Midbrain (tissue), 1 donor: ENCODE measurements around the gene OGA.
A peak's percentile ranks its signal among the peaks of the same experiment; 100 is the strongest.
"Not testable (repeated sequence)": the region's sequence is repeated elsewhere in the genome, so short reads cannot be mapped to it uniquely, and the experiment has no call there.

Source experiments
- DNase-seq: peaks from one replicate; lab custom pipeline; 2025; lab: John Stamatoyannopoulos, UW

Gene OGA

GRCh38 chr10:101797403-101798059, 20.7 kb downstream of the OGA start:
- DNase-seq = no peak

- no peak for DNase-seq
Measured at GRCh38 chr10:101793526-101793925, 24.7 kb downstream of the OGA start.

GRCh38 chr10:101789686-101790085, 28.6 kb downstream of the OGA start:
- no peak for DNase-seq

- DNase-seq = not testable (repeated sequence)
Measured at GRCh38 chr10:101789231-101789630, 29.0 kb downstream of the OGA start.

- no peak for DNase-seq
Measured at GRCh38 chr10:101785801-101786200, 32.4 kb downstream of the OGA start.

- no peak for DNase-seq
Measured at GRCh38 chr10:101784558-101784957, 33.7 kb downstream of the OGA start.

GRCh38 chr10:101783736-101784118, 34.5 kb downstream of the OGA start:
- DNase-seq = no peak

- peak; percentile 65 for DNase-seq
Measured at GRCh38 chr10:101782811-101783735, 35.2 kb downstream of the OGA start, which contains the start of gene NPM3. Gene NPM3, minus strand, starts transcription at chr10:101783446. Its CDS starts 56 bp downstream, at chr10:101783390.

- DNase-seq = no peak
Measured at GRCh38 chr10:101781984-101782810, 36.0 kb downstream of the OGA start.

- DNase-seq = no peak
Measured at GRCh38 chr10:101781655-101781983, 36.6 kb downstream of the OGA start.

GRCh38 chr10:101780818-101781654, 37.2 kb downstream of the OGA start:
- DNase-seq = peak; percentile 65

GRCh38 chr10:101780187-101780817, 37.9 kb downstream of the OGA start:
- DNase-seq = no peak

GRCh38 chr10:101779544-101780186, 38.6 kb downstream of the OGA start:
- DNase-seq = peak; percentile 59

- no peak for DNase-seq
Measured at GRCh38 chr10:101778781-101779543, 39.3 kb downstream of the OGA start.

GRCh38 chr10:101778151-101778780, 40.0 kb downstream of the OGA start:
- no peak for DNase-seq

GRCh38 chr10:101777619-101778145, 40.6 kb downstream of the OGA start:
- no peak for DNase-seq

- DNase-seq = no peak
Measured at GRCh38 chr10:101776161-101776817, 42.0 kb downstream of the OGA start.
